T1000 (cell line): ENCODE measurements around the gene SOD2.
"Not testable (repeated sequence)": the region's sequence is repeated elsewhere in the genome, so short reads cannot be mapped to it uniquely, and the experiment has no call there.

Experiments used
- DNase-seq: peaks from one replicate; lab custom pipeline; 2025; ENCODE audit warnings: mixed read lengths; lab: John Stamatoyannopoulos, UW

SOD2 gene

DNA sequence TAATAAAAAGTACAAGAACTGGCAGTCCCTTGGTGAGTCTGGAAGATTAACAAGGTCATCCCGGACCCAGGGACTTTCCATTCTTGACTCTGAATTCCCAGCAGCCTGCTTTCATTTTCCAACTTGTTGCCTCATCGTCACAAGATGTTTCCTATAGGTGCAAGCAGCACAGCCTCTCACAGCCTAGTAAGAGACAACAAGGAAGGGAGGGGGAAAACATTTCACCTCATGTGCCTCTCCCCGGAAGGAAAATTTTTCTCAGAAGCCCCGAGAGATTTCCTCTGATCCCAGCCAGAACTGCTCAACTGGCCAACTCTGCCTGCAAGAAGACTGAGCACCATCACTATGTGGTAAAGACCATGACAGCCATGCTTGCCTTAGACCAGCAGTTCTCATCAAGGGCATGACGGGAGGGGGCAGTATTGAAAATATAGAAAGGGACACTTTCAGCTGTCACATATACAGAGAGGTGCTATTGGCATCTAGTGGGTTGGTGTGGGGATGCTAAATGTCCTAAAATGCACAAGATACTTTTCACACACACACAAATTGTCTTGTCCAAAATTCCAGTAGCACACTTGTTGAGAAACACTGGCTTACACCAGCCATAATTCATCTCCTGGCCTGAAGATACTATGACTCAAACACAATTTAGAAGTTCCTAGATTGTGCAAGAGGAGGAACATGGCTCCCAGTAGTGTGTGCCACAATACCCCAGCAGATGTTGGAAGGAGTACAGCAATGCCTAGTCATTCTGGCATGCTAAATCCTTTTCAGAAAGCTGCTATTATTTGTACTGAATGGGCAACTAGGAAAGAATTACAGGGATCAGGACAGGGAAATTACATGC is 23.4 kb upstream of the SOD2 start:
- DNase-seq = no peak

DNA sequence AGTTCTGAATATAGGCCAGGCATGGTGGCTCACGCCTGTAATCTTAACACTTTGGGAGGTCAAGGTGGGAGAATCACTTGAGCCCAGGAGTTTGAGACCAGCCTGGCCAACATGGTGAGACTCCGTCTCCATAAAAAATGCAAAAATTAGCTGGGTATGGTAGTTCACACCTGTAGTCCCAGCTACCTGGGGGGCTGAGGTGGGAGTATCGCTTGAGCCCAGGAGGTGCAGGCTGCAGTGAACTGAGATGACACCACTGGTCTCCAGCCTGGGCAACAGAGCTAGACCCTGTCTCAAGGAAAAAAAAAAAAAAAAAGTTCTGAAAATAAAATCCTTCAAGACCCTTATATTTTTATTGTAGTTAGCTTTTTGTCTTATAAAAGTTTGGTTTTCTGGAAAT is 22.6 kb upstream of the SOD2 start:
- no peak for DNase-seq

DNA sequence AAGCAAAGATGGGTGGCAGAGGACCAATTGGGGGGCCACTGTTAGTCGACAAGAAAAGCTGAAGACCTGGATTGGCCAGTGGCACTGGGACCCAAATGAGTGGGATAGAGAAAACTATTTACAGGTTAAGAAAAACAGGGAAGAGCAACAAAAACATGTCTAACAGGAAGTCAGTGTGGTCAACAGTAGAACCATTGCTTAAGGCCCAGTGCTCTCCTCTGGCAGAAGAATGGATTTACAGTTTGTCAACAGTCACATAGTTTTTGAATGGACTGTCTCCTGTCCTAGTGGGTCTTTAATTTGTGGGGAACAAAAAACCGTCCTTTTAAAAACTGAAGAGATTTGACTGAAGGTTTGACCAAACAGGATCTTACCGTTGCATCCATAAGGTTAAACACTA is 22.1 kb upstream of the SOD2 start:
- DNase-seq = no peak

DNA sequence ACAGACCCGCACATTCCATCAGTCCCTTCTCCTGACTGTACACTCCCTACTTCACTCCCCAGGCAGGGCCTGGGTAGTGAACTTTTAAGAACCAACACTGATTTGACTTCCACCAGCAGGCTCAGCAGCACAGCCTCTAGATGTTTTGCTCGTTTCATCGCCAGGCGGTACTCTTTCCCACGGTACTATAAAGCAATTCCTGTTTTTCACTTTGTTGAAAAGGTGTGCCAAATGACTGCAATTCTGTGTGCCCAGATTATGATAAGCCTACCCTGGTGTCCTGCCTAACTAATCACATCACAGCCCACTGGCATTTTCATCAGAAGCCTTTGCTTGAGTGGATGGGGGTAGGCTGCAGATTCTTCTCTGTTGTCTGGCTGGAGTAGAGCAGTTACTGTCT is 21.4 kb upstream of the SOD2 start:
- no peak for DNase-seq

DNA sequence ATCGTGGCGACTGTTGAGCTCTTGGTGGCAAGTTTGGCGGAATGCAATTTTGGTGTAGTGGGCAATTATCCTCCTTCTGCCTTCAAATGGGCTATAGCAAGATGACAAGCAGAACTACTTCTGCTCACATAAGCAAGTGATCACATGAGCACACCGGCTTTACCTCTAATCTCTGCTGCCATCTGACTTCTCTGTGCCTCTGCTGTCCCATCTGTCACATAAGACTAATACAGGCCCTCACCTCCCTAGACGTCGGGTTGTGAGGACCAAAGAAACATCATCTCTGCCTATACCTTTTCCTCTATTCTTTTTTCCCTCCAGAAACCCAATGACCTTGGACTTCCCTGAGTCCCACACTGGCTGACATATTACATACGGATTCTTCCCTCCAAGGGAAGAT is 20.9 kb upstream of the SOD2 start:
- no peak for DNase-seq

DNA sequence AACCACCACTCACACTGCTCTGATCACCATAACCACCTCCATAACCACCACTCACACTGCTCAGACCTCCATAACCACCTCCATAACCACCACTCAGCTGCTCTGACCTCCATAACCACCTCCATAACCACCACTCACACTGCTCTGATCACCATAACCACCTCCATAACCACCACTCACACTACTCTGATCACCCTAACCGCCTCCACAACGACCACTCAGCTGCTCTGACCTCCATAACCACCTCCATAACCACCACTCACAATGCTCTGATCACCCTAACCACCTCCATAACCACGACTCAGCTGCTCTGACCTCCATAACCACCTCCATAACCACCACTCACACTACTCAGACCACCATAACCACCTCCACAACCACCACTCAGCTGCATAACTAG is 19.3 kb upstream of the SOD2 start:
- DNase-seq = not testable (repeated sequence)

DNA sequence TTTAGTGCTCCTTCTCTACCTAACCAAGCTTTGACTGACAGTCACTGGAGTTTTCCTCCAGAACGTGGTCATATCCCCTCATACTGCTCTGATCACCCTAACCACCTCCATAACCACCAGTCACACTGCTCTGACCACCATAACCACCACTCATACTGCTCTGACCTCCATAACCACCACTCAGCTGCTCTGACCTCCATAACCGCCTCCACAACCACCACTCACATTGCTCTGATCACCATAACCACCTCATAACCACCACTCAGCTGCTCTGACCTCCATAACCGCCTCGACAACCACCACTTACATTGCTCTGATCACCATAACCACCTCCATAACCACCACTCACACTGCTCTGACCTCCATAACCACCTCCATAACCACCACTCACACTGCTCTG is 17.6 kb upstream of the SOD2 start:
- DNase-seq = not testable (repeated sequence)

DNA sequence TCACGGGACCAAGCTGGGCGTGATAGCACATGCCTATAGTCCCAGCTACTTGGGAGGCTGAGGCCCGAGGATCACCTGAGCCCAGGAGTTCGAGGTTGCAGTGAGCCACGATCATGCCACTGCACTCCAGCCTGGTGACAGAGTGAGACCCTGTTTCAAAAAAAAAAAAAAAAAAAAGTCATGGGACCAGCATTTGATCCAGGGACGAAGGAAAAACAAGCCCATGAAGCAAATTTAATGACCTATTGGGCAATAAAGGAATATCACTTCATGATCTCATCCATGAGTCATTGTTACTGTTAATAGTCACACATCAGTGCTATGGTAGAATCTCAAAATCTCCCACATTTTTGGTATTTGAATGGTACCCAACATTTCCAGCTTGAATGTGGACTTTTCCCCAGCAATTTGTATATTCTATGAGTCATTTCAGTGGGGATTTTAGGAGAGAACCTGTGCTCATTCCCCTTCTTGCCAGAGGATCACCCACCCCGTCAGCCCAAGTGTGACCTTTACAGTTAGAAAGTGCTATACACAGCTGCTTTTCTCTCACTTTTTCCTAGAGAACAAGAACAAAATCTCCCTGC is 8.5 kb upstream of the SOD2 start:
- no peak for DNase-seq

DNA sequence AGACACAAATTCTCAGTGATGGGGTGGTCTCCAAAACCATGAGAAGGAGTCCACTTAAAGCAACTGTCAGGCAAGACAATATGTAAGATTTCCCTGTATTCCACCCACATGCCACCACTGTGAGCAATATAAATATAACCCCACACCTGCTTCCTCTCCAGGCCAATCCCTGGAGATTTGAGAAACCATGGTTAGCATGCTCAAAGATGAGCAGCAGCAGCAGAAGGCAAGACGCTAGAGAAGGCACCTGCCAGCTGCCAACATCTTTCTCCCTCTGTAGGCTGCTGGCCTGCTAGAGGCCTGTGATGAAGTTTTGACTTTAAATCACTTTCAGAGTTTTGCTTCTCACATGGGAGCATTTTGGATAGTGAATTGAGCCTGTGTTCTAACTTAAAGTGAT is 7.9 kb upstream of the SOD2 start:
- no peak for DNase-seq

DNA sequence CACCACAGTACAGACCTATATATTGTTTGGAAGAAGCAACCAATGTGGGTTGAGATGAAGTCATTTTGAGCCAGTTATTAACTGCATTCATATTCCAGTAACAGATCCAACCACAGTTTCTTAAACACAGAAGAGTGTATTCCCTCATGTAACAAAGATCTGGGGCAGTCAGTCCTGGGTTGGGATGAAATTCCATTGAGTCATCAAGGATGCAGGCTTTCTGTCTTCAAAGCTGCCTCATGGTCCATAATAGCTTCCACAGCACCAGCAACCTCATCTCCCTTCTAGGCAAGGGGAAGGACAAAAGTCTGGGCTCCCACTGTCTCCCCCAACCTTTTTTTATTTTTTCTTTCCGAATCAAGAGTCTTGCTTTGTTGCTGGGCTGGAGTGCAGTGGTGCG is 2.9 kb upstream of the SOD2 start:
- DNase-seq = no peak

DNA sequence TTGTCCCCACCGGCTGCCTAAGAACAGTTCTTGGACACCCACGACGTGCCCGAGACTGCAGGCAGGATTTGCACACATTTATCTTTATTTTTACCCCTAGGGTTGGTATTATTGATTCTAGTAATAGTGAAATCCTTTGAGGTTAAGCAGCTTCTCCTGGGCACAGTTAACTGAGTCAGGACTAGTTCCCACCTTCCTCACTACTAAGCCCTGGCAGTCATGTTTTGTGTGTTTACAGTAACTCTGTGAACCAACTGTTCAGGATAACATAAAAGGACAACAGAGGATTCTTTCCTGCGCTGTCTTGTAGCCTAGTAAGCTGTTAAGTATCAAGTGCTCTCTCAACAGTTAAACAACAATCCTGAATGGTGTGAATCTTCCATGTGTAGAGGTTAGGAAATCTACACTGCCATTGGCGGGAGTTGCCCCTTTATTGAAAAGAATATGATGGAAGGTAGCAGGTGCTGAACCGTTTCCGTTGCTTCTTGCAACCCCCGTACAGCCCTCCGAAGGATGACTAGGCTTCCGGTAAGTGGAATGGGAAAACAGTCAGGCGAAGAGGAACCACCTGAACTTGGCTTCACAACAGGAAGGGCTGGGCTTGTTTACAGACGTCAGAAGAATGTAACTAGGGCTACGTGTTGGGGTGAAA is 979 bp upstream of the SOD2 start:
- DNase-seq = no peak

DNA sequence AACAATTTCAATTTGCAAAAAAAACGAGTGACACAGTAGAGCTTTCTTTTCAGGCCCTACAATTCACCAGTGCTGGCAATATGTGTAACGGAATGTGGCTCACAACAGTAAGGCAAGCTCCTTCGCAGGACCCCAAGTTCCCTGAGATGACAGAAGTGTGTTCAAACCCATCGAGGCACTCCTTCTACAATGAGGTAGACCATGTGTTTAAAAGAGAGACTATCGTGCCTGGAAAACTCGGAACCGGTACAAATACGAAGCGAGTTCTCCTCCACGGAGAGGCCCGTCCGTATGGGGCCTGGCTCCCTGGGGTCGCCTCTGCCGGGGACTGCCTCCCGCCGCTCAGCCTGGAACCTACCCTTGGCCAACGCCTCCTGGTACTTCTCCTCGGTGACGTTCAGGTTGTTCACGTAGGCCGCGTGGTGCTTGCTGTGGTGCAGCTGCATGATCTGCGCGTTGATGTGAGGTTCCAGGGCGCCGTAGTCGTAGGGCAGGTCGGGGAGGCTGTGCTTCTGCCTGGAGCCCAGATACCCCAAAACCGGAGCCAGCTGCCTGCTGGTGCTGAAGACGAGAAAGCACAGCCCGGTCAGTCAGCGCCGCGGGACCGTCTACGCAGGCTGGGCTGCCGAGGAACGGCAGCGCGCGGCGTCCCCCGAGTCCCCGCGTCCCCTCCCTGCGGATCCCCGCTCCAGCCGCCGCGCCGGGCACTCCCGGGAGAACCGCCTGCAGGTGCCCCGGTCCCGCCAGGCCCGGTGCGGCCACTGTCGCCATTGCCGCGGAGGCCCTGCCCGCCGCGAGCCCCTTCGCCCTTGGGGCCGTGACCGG is 526 bp downstream of the SOD2 start:
- DNase-seq = no peak

DNA sequence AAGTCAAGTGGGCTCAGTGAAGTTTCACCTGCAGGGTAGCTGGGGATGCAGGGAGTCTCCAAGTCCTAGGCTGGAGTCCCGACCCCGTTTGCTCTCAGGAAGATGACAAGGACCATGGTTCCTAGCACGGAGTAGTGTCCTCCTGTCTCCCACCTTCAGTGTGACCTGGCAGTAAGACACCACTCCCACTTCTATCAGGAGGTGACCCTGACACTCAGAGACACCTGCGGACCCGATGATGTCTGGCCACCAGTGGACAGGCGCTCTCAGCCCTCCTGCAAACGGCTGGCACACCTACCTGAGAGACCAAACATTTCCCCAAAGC is 1.1 kb downstream of the SOD2 start:
- DNase-seq = no peak

DNA sequence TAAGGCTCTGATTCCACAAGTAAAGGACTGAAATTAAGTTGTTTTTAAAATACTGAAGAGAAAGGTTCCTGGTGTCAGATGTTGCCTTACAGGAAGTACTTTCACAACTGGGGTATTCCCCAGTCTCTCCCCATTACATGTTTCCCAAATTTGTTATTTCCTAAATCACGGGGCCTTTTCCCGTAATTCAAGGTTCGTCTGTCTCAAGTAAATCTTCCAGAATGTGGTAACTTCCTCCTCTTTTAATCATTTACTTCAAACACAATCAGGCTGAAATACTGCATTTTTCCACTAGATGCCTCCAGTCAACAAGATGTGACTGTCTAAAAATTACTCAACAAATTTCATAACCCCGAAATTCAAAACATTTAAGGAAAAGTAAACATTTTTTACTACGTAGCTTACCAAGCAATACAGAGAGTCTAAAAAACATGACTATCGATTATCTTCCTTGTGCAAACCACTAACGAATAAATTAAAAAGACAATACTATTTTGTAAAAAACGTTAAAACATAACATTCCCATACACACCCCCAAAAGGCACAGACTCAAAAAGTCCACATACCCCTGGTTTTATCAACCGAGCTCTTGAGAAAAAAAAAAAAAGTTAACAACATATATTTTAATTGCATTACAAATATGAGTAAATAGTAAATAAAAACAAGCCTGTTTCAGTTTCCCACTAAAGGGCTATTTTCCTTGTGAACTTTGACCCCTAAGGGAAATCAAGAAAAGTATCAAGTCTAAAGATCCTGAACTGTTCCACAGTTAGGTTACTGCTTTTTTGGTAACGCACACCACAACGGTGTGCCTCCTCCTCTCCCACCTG is 1.7 kb downstream of the SOD2 start:
- DNase-seq = no peak

DNA sequence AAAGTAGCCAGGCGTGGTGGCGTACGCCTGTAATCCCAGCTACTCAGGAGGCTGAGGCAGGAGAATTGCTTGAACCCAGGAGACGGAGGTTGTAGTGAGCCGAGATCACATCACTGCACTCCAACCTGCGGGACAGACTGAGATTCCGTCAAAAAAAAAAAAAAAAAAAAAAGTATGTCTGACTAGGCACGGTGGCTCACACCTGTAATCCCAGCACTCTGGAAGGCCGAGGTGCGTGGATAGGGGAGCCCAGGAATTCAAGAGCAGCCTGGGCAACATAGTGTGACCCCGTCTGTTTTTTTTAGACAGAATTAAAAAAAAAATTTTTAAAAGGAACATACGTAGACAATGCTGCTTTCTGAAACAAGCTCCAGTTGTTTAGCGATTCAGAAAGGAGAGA is 2.9 kb downstream of the SOD2 start:
- DNase-seq = not testable (repeated sequence)

DNA sequence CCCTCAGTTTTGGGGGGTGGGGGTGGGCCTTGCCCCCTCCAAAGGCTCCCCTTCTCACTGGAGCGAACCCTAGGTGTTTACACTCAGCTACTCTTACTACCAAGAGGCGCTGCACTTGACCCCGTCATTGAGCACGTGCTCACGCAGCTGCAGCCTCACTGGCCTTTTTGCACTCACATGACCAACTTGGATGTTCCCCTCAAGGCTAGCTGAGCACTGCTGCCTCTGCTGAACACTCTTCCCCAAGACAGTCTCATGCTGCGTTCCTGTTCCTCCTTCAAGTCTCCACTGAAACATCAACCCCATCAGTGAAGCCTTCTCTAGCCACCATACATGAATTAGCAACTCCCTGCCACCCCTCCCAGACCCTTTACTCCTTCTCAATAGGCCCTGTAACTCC is 4.0 kb downstream of the SOD2 start:
- DNase-seq = no peak

DNA sequence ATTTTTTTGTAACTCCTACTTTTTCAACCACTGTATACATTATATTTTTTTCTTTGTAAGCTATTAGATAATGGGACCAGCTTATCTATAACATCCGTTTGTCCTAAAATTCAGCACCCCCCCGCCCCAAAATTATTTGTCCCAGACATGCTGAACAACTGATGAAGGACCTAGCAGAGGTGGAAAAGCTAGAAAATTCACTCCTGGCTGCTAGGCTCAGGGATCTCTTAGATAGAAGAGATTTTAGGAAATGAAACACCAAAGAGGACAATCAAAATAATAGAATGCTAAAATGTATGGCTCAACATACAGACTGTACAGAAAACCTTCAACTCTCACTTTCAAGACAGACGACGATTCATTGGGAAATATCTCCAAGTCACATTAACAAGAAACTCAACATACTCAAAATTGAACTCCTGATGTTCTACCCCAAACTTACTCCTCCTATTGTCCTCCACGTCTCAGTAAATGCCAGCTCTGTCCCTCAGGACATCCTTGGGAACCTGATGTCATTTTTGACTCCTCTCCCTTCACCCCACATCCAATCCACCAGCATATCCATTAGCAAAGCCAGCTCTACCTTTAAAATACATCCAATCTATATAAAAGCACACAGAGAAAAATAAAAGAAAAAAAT is 4.7 kb downstream of the SOD2 start:
- no peak for DNase-seq

DNA sequence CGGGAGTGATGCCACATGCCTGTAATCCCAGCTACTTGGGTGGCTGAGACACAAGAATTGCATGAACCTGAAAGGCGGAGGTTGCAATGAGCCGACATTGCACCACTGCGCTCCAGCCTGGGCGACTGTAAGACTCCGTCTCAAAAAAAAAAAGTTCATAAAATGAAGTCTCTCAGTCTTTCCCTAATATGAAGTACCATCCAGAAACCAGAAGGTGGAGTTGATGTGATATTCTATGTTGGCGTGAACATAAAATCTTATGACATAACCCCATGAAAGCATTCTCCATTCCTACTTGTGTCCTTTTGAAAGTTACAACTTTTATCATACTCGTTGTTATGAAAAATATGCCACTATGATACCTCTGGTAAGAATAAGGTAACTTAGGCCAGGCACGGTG is 5.7 kb downstream of the SOD2 start:
- DNase-seq = no peak

DNA sequence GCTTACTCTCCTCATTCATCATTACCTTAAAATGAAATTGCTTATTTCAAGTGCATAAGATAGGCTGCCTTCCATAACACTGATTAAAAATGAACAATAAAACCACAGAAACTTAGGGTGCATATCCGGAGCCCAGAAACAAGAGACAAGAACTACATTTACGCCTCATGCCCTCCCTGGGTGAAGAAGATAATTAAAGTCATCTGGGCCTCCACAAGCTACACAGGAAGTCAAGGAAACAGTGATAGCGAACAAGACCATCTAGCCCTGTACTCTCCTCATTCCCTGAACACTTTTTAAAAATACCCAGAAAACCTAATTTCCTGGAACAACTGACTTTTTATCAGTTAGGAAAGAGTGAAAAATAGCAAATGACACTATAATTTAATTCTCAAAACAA is 6.3 kb downstream of the SOD2 start:
- no peak for DNase-seq

DNA sequence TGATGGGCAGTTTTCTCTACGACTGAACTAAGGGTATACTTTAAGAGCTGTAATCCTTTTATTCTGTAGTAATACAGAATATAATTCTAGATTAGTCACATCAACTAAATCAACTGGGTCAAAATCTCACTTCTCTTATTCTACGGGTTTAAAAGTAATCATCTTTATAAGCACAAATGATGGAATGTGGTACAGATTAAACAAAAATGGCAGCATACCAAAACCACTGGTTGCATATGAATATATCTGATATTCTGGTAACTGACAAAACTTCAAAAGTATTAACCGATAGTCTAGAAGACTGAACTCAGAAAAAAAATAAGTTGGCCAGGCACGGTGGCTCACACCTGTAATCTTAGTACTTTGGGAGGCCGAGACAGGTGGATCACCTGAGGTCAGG is 7.0 kb downstream of the SOD2 start:
- no peak for DNase-seq

DNA sequence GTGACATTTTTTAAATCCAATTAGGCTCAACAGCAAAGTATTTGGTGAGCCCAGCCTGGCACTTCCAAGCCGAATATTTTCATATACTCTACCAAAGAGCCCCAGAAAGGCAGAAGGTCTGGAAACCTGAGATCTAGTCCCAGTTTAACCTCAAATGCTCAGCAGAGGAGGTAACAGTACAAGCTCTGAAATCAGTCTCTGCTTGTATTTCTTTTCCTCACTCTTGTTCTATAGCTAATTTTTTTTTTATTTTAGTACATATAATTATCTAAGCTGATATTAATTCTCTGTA is 9.1 kb downstream of the SOD2 start:
- no peak for DNase-seq

DNA sequence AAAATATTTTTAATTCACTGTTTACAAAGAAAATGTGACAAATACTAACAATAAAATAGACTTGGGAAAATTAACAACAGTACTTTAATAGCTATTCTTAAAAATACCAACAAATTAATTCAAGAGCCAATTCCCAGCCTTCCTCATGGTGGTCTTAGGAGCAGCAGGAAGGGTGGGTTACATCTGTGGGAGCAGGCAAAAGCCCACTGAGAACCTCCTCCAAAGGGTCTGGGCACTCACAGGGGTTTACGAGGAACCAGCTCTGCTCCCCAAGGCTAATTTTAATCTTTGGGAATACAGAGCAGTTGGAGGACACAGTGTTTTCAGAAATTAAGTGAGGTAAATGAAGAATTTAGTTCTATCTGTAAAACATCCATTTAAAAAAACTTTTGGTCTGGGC is 10.2 kb downstream of the SOD2 start:
- DNase-seq = no peak
